Measurements from ENCODE around the gene EDRF1. TPM values are rescaled to one million over a fixed set of nuclear protein-coding genes. Genes with fewer than 3 reads are reported as not detected.

The EDRF1 gene
- total RNA-seq, 4 donors from 2014 or later, result 7.8 to 22.1 (median 15.8) TPM

- H3K36me3 ChIP-seq, result peaks cover 0 to 93% of the 10 kb centered on the region in 2 donors
- H3K27ac ChIP-seq, result no peak overlapping the region
- H3K4me3 ChIP-seq, result no peak overlapping the region
- no peaks in the 10 kb centered on the region for H3K27me3 ChIP-seq
- H3K9me3 ChIP-seq, result no peaks in the 10 kb centered on the region
- no peak for TF ChIP-seq POLR2A (IDR thresholded peaks at IDR 0.05)
- no peak for TF ChIP-seq EP300 (IDR thresholded peaks at IDR 0.05)
- TF ChIP-seq CTCF (IDR thresholded peaks at IDR 0.05), result no peak
- no peak for TF ChIP-seq POLR2AphosphoS5 (IDR thresholded peaks at IDR 0.05)
- H3K4me1 ChIP-seq, result no peaks in the 10 kb centered on the region
- 38 to 58% methylated on average over 1 of the region's 1 CpG for WGBS, 2 donors (ENCODE audit: low coverage in 1 of 2)
- no peak for ATAC-seq
Observed at GRCh38 chr10:125761961-125762360, 42.5 kb downstream of the EDRF1 start.

- H3K4me3 ChIP-seq, result no peak overlapping the region
- TF ChIP-seq POLR2A (IDR thresholded peaks at IDR 0.05), result no peak
- TF ChIP-seq EP300 (IDR thresholded peaks at IDR 0.05), result no peak
- TF ChIP-seq CTCF (IDR thresholded peaks at IDR 0.05), result no peak
- no peak for TF ChIP-seq POLR2AphosphoS5 (IDR thresholded peaks at IDR 0.05)
- H3K4me1 ChIP-seq, result peaks cover 0 to 9% (median 0%) of the 10 kb centered on the region in 3 donors
- no peak for ATAC-seq
- no peak overlapping the region for H3K27ac ChIP-seq
- peaks cover 0 to 83% of the 10 kb centered on the region in 2 donors for H3K36me3 ChIP-seq
- no peaks in the 10 kb centered on the region for H3K27me3 ChIP-seq
- 85 to 87% methylated on average over 17 to 21 of the region's 24 CpGs for WGBS, 2 donors (ENCODE audit: low coverage in 1 of 2)
- no peaks in the 10 kb centered on the region for H3K9me3 ChIP-seq
Observed at GRCh38 chr10:125762692-125763648, 43.5 kb downstream of the EDRF1 start.

GRCh38 chr10:125765835-125766234, 46.3 kb downstream of the EDRF1 start:
- Histone ChIP-seq H3K4me1 (peaks cover 0 to 25% (median 7%) of the 10 kb centered on the region in 3 donors), H3K36me3 (peaks cover 0 to 56% of the 10 kb centered on the region in 2 donors), H3K27me3 (no peaks in the 10 kb centered on the region), H3K4me3 (no peak overlapping the region), H3K9me3 (no peaks in the 10 kb centered on the region), H3K27ac (no peak overlapping the region)
- ATAC-seq, result no peak
- TF ChIP-seq EP300 (IDR thresholded peaks at IDR 0.05) (no peak), POLR2A (IDR thresholded peaks at IDR 0.05) (no peak), POLR2AphosphoS5 (IDR thresholded peaks at IDR 0.05) (no peak), CTCF (IDR thresholded peaks at IDR 0.05) (no peak)
- WGBS, 2 donors (ENCODE audit: low coverage in 1 of 2), result 88 to 100% methylated on average over 2 of the region's 2 CpGs

GRCh38 chr10:125766511-125766910, 47.0 kb downstream of the EDRF1 start:
- TF ChIP-seq POLR2A (IDR thresholded peaks at IDR 0.05) (no peak), POLR2AphosphoS5 (IDR thresholded peaks at IDR 0.05) (no peak), EP300 (IDR thresholded peaks at IDR 0.05) (no peak)
- Histone ChIP-seq H3K27ac (no peak overlapping the region), H3K9me3 (no peaks in the 10 kb centered on the region), H3K4me3 (no peak overlapping the region), H3K4me1 (peaks cover 0 to 25% (median 7%) of the 10 kb centered on the region in 3 donors), H3K27me3 (no peaks in the 10 kb centered on the region), H3K36me3 (peaks cover 0 to 49% of the 10 kb centered on the region in 2 donors)
- WGBS, 2 donors (ENCODE audit: low coverage in 1 of 2), result 58 to 63% methylated on average over 3 to 4 of the region's 4 CpGs
- no peak for ATAC-seq

- Histone ChIP-seq H3K36me3 (peaks cover 0 to 31% of the 10 kb centered on the region in 2 donors), H3K27ac (peak overlapping the region in 3 of 4 donors; percentile 69 to 77 (median 75)), H3K9me3 (no peaks in the 10 kb centered on the region), H3K4me1 (peaks cover 0 to 25% (median 7%) of the 10 kb centered on the region in 3 donors), H3K4me3 (no peak overlapping the region), H3K27me3 (no peaks in the 10 kb centered on the region)
- TF ChIP-seq POLR2A (IDR thresholded peaks at IDR 0.05), result no peak
- TF ChIP-seq CTCF (IDR thresholded peaks at IDR 0.05), result no peak
- TF ChIP-seq POLR2AphosphoS5 (IDR thresholded peaks at IDR 0.05), result peak; percentile 53
- no peak for TF ChIP-seq EP300 (IDR thresholded peaks at IDR 0.05)
- WGBS, 2 donors (ENCODE audit: low coverage in 1 of 2), result 9 to 14% methylated on average over 3 of the region's 4 CpGs
- ATAC-seq, result peak; percentile 73
Observed at GRCh38 chr10:125768219-125768855, 48.8 kb downstream of the EDRF1 start.

Measured in gastroesophageal sphincter (tissue), 4 donors.